Mammary microvascular endothelial cell (primary cell): ENCODE data around the gene CD180. TPM values are rescaled to one million over a fixed set of nuclear protein-coding genes. Genes with fewer than 3 reads are reported as not detected.

Experiments used
- total RNA-seq: library from RNA; depleted of rRNA; stranded (reverse); fragments of >200 nt; gene quantifications from 2 replicates; pipeline ENCODE4 v1.2.3, GENCODE V29; 2015

Gene CD180
- total RNA-seq, result not detected in 2 replicates

GRCh38 chr5:67196537-67197059, at the start of gene CD180:
TSS of gene CD180 (minus strand) at chr5:67196799. CDS start at chr5:67196641, 158 bp downstream.

